NCI-H2196 (cell line): ENCODE results near the gene POLQ.
"Not testable (repeated sequence)": the region's sequence is repeated elsewhere in the genome, so short reads cannot be mapped to it uniquely, and the experiment has no call there.

ENCODE experiments used
- DNase-seq: peaks from one replicate; lab custom pipeline; 2025; ENCODE audit not compliant: unreplicated experiment; lab: John Stamatoyannopoulos, UW

The POLQ gene

GRCh38 chr3:121514496-121514895 lies 31.3 kb downstream of the POLQ start:
- no peak for DNase-seq

GRCh38 chr3:121508389-121508788 lies 37.4 kb downstream of the POLQ start:
- DNase-seq = no peak

GRCh38 chr3:121505256-121505655 lies 40.5 kb downstream of the POLQ start:
- DNase-seq = no peak

- no peak for DNase-seq
These were observed 41.2 kb downstream of the POLQ start for GRCh38 chr3:121504618-121505017.

- no peak for DNase-seq
These were observed 49.0 kb downstream of the POLQ start for GRCh38 chr3:121496786-121497185.

- peak; percentile 41 for DNase-seq
These were observed 52.4 kb downstream of the POLQ start for GRCh38 chr3:121493431-121493830.

DNA sequence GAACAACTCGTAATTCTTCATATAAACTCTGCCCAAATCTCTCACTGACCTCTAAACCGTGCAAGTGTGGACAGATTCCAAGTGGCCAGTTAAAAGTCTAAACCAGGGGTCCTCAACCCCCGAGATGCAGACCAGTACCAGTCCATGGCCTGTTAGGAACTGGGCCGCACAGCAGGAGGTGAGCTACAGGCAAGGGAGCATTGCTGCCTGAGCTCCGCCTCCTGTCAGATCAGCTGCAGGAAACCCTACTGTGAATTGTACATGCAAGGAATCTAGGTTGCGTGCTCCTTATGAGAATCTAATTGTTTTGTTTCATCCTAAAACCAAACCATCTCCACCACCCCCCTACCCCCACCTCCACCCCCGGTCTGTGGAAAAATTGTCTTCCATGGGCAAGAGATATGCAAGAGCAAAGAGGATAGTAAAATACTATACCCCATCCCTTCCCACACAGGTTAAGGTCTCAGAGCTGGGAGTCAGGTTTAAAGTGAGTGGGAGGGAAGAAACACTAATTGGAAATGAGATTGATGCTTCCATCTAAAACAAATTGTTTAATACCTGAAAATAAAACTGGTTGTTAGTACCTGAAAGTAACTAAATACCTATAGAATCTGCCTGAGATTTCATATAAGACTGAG lies 54.0 kb downstream of the POLQ start:
- DNase-seq = no peak

DNA sequence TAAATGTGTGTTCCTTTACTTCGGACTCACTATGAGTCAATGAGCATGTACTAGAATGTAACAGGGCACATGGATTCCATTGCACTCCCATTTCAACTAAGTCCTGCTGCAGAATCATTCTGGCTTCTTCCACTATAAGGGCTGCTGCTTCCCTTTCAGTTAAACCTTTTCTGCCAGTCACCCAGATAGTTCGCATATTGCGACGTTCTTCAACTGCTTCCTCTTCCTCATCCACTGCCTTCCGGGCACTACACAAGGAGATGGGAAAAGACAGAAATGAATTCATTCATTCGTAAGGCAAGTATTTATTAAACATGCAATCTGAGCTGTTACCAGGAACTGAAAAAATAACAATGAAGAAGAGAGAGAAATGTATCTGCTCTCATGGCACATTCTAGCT lies 55.6 kb downstream of the POLQ start:
- no peak for DNase-seq

GRCh38 chr3:121488628-121489027 lies 57.2 kb downstream of the POLQ start:
- DNase-seq = no peak

- no peak for DNase-seq
These were observed 62.5 kb downstream of the POLQ start for GRCh38 chr3:121483290-121483689.

- no peak for DNase-seq
These were observed 63.1 kb downstream of the POLQ start for GRCh38 chr3:121482660-121483059.

GRCh38 chr3:121481106-121481880 lies 64.5 kb downstream of the POLQ start:
- no peak for DNase-seq

- DNase-seq = no peak
These were observed 68.2 kb downstream of the POLQ start for GRCh38 chr3:121477589-121477988.

- DNase-seq = no peak
These were observed 72.8 kb downstream of the POLQ start for GRCh38 chr3:121473001-121473400.

GRCh38 chr3:121467085-121467484 lies 78.7 kb downstream of the POLQ start:
- DNase-seq = no peak

DNA sequence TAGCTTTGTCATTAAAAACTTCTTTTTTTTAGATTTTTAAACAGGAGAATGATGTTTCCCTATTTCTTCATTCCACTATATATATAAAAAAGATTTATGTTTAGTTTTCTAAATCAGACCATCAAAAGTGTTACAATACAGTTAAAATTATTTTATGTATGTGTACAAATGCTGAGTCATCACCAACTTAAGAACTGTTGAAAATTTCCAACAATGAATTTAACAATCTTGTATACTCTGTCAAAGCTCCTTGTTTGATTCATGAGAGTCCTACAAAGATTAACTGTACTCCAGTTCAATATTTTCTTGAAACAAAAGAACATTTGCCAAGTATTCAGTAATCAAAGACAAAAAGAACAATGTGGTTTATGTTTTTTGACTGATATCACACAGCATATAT lies 82.0 kb downstream of the POLQ start:
- no peak for DNase-seq

DNA sequence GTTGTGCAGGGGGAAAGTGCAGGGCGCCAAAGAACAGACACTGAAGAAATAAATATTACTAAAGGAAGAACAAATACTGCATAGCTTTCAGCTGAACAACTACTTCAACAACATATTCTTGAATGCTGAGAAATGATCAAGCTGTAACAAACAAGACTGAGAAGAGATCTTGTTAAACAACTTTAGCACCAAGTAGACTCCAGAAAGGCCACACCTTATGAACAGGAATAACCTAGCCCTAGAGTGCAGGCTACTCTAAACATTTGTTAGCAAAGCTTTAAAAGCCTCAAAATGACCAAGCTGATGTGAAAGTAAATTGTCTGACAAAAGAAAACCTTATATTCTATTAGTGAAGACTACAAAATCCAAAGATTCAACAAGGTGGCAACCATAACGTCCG lies 83.2 kb downstream of the POLQ start:
- no peak for DNase-seq

DNA sequence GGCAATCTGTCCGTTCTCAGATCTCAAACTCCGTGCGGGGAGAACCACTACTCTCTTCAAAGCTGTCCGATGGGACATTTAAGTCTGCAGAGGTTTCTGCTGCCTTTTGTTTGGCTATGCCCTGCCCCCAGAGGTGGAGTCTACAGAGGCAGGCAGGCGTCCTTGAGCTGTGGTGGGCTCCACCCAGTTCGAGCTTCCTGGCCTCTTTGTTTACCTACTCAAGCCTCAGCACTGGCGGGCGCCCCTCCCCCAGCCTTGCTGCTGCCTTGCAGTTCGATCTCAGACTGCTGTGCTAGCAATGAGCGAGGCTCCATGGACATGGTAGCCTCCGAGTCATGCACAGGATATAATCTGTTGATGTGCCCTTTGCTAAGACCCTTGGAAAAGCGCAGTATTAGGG lies 94.0 kb downstream of the POLQ start:
- DNase-seq = not testable (repeated sequence)

GRCh38 chr3:121443456-121443855 lies 102.3 kb downstream of the POLQ start:
- no peak for DNase-seq

GRCh38 chr3:121436641-121437040 lies 109.1 kb downstream of the POLQ start:
- peak; percentile 76 for DNase-seq

GRCh38 chr3:121436074-121436473 lies 109.7 kb downstream of the POLQ start:
- DNase-seq = peak; percentile 65

GRCh38 chr3:121431726-121432517 lies 113.9 kb downstream of the POLQ start:
- DNase-seq = peak; percentile 64
